Measurements from ENCODE around the gene SLC17A9.

SLC17A9 gene

GRCh38 chr20:63015662-63016361 lies 63.3 kb downstream of the SLC17A9 start:
- in situ Hi-C loops (cut with HindIII; ENCODE audit: low sequenced_read_pairs): no loop called here

- in situ Hi-C loops (cut with HindIII; ENCODE audit: low sequenced_read_pairs): no loop called here
Observed at GRCh38 chr20:63016514-63017075, 64.1 kb downstream of the SLC17A9 start.

GRCh38 chr20:63017076-63017825 lies 64.7 kb downstream of the SLC17A9 start:
- in situ Hi-C loops (cut with HindIII; ENCODE audit: low sequenced_read_pairs): no loop called here

GRCh38 chr20:63017826-63018411 lies 65.4 kb downstream of the SLC17A9 start:
- in situ Hi-C loops (cut with HindIII; ENCODE audit: low sequenced_read_pairs): no loop called here

Data from DLD1 (cell line).